Measurements from ENCODE around the gene CHRNA4.

DNA sequence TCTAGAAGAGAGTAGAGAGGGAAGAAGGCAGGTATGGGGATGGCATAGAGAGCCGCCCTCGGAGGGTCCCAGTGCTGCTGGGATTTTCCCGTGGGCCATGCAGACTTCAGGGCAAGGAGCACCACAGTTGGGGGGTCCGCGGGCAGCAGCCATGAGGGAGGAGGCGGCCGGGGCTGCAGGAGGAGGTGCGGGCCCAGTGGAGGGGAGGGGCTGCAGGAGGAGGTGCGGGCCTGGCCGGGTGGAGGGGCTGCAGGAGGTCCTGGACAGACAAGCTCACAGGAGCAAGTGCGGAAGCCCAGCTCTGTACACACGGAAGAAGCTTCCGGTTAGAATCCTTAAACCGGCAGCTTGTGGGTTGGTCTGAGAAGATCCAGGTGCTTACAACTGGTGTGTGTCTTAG lies 34.6 kb upstream of the CHRNA4 start:
- TF ChIP-seq SUZ12 (IDR thresholded peaks at IDR 0.05; ENCODE audit: extremely low read depth, insufficient read depth, insufficient read length) (no peak), ZNF274 (IDR thresholded peaks at IDR 0.05; ENCODE audit: low read depth, low read length) (no peak), YY1 (IDR thresholded peaks at IDR 0.05; ENCODE audit: insufficient read depth, insufficient read length) (no peak)

Data from NT2/D1 (cell line).